RWPE2 (cell line): ENCODE data around the gene SDHB.

Source experiments
- ATAC-seq: fragments of 200-7000 bp; cut with Tn5 transposase; 3 replicates; pipeline ENCODE4 v1.9.1; 2021; ENCODE audit warnings: low read depth
- DNase-seq: peaks from one replicate; pipeline ENCODE4 v3.0.0-alpha.2; 2020; ENCODE audit warnings: low spot score
- H3K27ac ChIP-seq: fragments of 450-650 bp; 2 replicates; pipeline ENCODE4 v1.5.1; 2017; ENCODE audit warnings: mild to moderate bottlenecking; ENCODE audit not compliant: poor library complexity, severe bottlenecking
- H3K27me3 ChIP-seq: fragments of 250-450 bp; sonication (Bioruptor Pico); 2 replicates; pipeline ENCODE4 v1.5.1; 2021; ENCODE audit warnings: mild to moderate bottlenecking, moderate library complexity; ENCODE audit not compliant: insufficient read depth, poor library complexity, severe bottlenecking
- H3K36me3 ChIP-seq: fragments of 250-450 bp; sonication (Bioruptor Pico); 2 replicates; pipeline ENCODE4 v1.5.1; 2020; ENCODE audit warnings: low read depth, mild to moderate bottlenecking, moderate library complexity
- H3K4me1 ChIP-seq: fragments of 250-450 bp; sonication (Bioruptor Pico); 2 replicates; pipeline ENCODE4 v1.5.1; 2021; ENCODE audit warnings: mild to moderate bottlenecking, moderate library complexity; ENCODE audit not compliant: insufficient read depth, poor library complexity, severe bottlenecking
- H3K4me3 ChIP-seq: fragments of 250-450 bp; sonication (Bioruptor Pico); 2 replicates; pipeline ENCODE4 v1.5.1; 2021; ENCODE audit warnings: mild to moderate bottlenecking, moderate library complexity; ENCODE audit not compliant: severe bottlenecking
- H3K9me3 ChIP-seq: fragments of 250-450 bp; sonication (Bioruptor Pico); 2 replicates; pipeline ENCODE4 v1.5.1; 2021; ENCODE audit warnings: mild to moderate bottlenecking, moderate library complexity; ENCODE audit not compliant: severe bottlenecking
- TF ChIP-seq, protein P1 (sequence below): fragments of 450-650 bp; IDR thresholded peaks from one replicate; pipeline ENCODE4 v1.5.1; 2017; ENCODE audit warnings: mild to moderate bottlenecking, moderate library complexity; ENCODE audit not compliant: poor library complexity, severe bottlenecking

SDHB gene

DNA sequence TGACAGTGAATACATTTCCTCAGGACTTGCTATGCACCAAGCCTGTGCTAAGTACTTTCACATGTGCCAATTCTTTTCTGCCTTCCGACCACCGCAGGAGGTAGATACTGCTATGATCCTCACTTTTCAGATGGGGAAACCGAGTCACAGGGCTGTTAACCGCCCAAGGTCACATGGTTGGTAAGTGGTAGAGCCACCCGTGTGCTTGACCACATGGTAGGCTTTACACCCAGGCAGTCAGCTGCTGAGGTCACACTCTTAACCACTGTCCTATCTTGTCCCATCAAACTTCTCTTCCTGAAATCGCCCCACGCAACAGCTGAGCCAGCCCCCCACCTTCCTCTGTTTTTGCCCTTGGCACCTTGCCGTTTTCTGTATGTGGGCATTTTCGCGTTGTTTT, 31.0 kb upstream of the SDHB start:
- no peaks in the 10 kb centered on the region for H3K27me3 ChIP-seq
- H3K36me3 ChIP-seq, result no peaks in the 10 kb centered on the region
- no peak overlapping the region for H3K4me3 ChIP-seq
- TF ChIP-seq, protein P1, sequence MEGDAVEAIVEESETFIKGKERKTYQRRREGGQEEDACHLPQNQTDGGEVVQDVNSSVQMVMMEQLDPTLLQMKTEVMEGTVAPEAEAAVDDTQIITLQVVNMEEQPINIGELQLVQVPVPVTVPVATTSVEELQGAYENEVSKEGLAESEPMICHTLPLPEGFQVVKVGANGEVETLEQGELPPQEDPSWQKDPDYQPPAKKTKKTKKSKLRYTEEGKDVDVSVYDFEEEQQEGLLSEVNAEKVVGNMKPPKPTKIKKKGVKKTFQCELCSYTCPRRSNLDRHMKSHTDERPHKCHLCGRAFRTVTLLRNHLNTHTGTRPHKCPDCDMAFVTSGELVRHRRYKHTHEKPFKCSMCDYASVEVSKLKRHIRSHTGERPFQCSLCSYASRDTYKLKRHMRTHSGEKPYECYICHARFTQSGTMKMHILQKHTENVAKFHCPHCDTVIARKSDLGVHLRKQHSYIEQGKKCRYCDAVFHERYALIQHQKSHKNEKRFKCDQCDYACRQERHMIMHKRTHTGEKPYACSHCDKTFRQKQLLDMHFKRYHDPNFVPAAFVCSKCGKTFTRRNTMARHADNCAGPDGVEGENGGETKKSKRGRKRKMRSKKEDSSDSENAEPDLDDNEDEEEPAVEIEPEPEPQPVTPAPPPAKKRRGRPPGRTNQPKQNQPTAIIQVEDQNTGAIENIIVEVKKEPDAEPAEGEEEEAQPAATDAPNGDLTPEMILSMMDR, result no peak
- H3K4me1 ChIP-seq, result no peaks in the 10 kb centered on the region
- DNase-seq (no peak), ATAC-seq (no peak)
- H3K9me3 ChIP-seq, result no peaks in the 10 kb centered on the region
- H3K27ac ChIP-seq, result no peak overlapping the region

DNA sequence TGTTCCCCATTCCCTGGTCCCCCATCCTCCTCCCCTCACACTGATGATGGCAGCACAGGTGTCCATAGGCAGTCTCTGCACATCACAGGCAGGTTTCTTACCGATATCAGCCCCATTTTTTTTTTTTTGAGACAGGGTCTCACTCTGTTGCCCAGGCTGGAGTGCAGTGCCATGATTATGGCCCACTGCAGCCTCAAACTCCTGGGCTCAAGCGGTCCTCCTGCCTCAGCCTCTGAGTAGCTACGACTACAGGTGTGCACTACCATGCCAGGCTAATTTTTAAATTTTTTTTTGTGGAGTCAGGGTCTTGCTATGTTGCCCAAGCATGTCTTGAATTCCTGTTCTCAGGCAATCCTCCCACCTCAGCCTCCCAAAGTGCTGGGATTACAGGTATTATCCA, 28.9 kb upstream of the SDHB start:
- TF ChIP-seq, protein P1, result no peak
- no peak for DNase-seq
- H3K27me3 ChIP-seq, result no peaks in the 10 kb centered on the region

DNA sequence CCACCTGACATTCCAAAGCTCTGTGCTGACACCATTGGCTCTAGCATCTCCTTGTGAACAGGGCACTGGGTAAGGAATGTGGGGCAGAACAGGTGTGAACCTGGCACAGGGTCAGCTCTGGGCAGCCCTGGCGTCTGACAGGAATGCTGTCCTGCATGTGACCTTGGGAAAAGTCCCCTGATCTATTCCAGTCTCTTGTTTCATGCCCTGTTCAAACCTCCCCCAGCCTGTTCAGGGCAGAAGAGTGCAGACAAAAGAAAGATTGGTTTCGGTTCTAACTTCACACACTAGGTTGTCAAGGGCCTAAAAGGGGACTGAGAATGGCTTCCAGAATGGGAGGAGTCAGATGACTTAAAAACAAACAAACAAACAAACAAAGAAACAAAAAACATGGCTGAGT, 27.6 kb upstream of the SDHB start:
- TF ChIP-seq, protein P1, result no peak
- Histone ChIP-seq H3K27me3 (no peaks in the 10 kb centered on the region), H3K36me3 (no peaks in the 10 kb centered on the region), H3K4me3 (no peak overlapping the region), H3K9me3 (no peaks in the 10 kb centered on the region), H3K27ac (no peak overlapping the region), H3K4me1 (no peaks in the 10 kb centered on the region)
- DNase-seq, result no peak
- no peak for ATAC-seq

More for the DNA sequence above, 28.9 kb upstream of the SDHB start:
- no peaks in the 10 kb centered on the region for H3K9me3 ChIP-seq
- no peak overlapping the region for H3K4me3 ChIP-seq
- no peak for ATAC-seq
- H3K27ac ChIP-seq, result no peak overlapping the region
- no peaks in the 10 kb centered on the region for H3K36me3 ChIP-seq
- H3K4me1 ChIP-seq, result no peaks in the 10 kb centered on the region

DNA sequence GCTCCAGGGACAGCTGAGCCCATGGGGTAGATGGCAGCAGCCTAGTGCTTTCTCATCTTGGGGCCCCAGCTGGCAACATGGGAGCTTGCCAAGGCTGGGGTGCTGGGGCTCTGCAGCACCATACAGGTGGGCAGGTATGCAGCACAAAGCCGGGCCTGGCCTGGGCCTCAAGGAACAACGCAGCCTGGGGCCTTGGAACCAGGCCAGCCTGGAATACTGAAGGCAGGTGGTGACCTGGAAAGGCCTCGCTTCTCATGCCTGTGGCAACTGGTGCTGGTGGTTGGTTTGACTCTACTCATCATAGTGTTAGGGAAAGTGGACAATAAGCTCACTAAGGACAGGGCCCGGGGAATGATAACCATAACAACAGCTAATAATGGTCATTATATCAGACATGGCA, 27.0 kb upstream of the SDHB start:
- DNase-seq, result no peak

DNA sequence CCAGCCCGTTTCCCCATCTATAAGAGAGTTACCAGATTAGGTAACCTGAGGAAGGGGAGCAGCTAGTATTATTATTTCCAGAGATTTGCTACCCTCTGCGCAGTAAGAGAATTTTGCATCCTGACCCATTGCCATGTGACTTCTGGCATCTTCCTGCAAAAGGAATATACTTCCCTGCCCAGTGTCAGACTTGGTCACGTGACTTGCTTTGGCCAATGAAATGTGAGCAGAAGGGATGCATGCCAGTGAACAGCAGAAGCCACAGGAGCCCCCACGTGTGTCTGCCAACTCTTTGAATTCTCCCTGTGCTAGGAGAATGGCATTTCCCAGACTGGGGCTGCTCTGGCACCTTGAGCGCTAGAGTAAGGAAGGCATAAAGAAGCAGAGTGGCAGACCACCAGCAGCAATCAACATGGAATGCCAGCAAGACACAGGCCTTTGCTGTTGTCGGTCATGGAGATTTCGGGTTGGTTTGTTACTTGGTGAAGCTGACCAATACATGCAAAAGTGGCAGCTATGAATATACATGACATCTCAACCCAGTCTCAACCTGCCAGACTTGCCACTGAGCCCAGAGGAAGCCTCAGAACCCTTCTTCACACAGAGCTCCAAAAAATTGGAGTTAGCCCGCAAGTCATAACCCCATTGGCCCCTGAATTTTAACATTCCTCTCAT, 26.4 kb upstream of the SDHB start:
- Histone ChIP-seq H3K27ac (no peak overlapping the region), H3K4me3 (no peak overlapping the region), H3K9me3 (no peaks in the 10 kb centered on the region), H3K4me1 (no peaks in the 10 kb centered on the region), H3K27me3 (no peaks in the 10 kb centered on the region), H3K36me3 (no peaks in the 10 kb centered on the region)
- DNase-seq (no peak), ATAC-seq (no peak)
- TF ChIP-seq, protein P1, result no peak

More for the DNA sequence above, 27.0 kb upstream of the SDHB start:
- no peaks in the 10 kb centered on the region for H3K4me1 ChIP-seq
- H3K9me3 ChIP-seq, result no peaks in the 10 kb centered on the region
- no peak overlapping the region for H3K27ac ChIP-seq
- H3K27me3 ChIP-seq, result no peaks in the 10 kb centered on the region
- no peak overlapping the region for H3K4me3 ChIP-seq
- no peak for ATAC-seq
- TF ChIP-seq, protein P1, result no peak
- H3K36me3 ChIP-seq, result no peaks in the 10 kb centered on the region
